WTC11 (cell line): ENCODE data around the gene PPM1G. TPM values are rescaled to one million over a fixed set of nuclear protein-coding genes. Genes with fewer than 3 reads are reported as not detected.

Experiments used
- ATAC-seq: fragments of 200-7000 bp; cut with Tn5 transposase; 2 replicates; pipeline ENCODE4 v1.10.0; 2021; ENCODE audit warnings: mild to moderate bottlenecking, moderate library complexity
- CTCF ChIA-PET: fragments of 300-600 bp; sonication (Branson Sonifier 250); formaldehyde crosslinking; loops from one replicate; lab custom pipeline; 2021; ENCODE audit warnings: antibody characterized with exemption; lab: Charles Lee
- POLR2A ChIA-PET: fragments of 350-600 bp; sonication (Branson Sonifier 250); formaldehyde crosslinking; loops from one replicate; lab custom pipeline; 2021; ENCODE audit warnings: antibody characterized with exemption; lab: Charles Lee
- DNase-seq: peaks from one replicate; pipeline ENCODE4 v3.0.0; 2021; ENCODE audit warnings: low spot score
- H3K27ac Mint-ChIP-seq: 2 replicates; pipeline ENCODE4 v1.8.0; 2021; ENCODE audit warnings: mixed read lengths
- H3K27me3 Mint-ChIP-seq: 2 replicates; pipeline ENCODE4 v1.8.0; 2021; ENCODE audit warnings: low read depth, mild to moderate bottlenecking, moderate library complexity, mixed read lengths
- H3K36me3 Mint-ChIP-seq: 2 replicates; pipeline ENCODE4 v1.8.0; 2021; ENCODE audit warnings: mixed read lengths
- H3K4me1 Mint-ChIP-seq: 2 replicates; pipeline ENCODE4 v1.8.0; 2022; ENCODE audit warnings: mixed read lengths
- H3K4me3 Mint-ChIP-seq: 2 replicates; pipeline ENCODE4 v1.8.0; 2021; ENCODE audit warnings: mild to moderate bottlenecking, moderate library complexity, mixed read lengths
- H3K9me3 Mint-ChIP-seq: 2 replicates; pipeline ENCODE4 v1.8.0; 2021; ENCODE audit warnings: mixed read lengths
- AR ChIP-seq: fragments of 250-450 bp; sonication (Bioruptor Pico); IDR thresholded peaks from 2 replicates; pipeline ENCODE4 v1.9.0; 2021; ENCODE audit warnings: mild to moderate bottlenecking
- ATF1 ChIP-seq: sonication (generic); formaldehyde crosslinking; IDR thresholded peaks from 2 replicates; pipeline ENCODE4 v1.8.1; 2023; ENCODE audit warnings: mild to moderate bottlenecking, moderate library complexity, missing genetic modification reagents
- ATF2 ChIP-seq: sonication (generic); formaldehyde crosslinking; IDR thresholded peaks from 2 replicates; pipeline ENCODE4 v1.8.1; 2022; ENCODE audit warnings: low read depth, missing genetic modification reagents, borderline replicate concordance
- EMX1 ChIP-seq: fragments of 250-450 bp; sonication (Bioruptor Pico); IDR thresholded peaks from 2 replicates; pipeline ENCODE4 v1.8.0; 2021; ENCODE audit warnings: mild to moderate bottlenecking
- ESRRA ChIP-seq: sonication (generic); formaldehyde crosslinking; IDR thresholded peaks from 2 replicates; pipeline ENCODE4 v1.8.1; 2022; ENCODE audit warnings: mild to moderate bottlenecking, missing genetic modification reagents, borderline replicate concordance
- PREB ChIP-seq: sonication (generic); formaldehyde crosslinking; IDR thresholded peaks from 2 replicates; pipeline ENCODE4 v1.8.1; 2022; ENCODE audit warnings: mild to moderate bottlenecking, missing genetic modification reagents, moderate library complexity, borderline replicate concordance
- RELA ChIP-seq: sonication (generic); formaldehyde crosslinking; IDR thresholded peaks from 2 replicates; pipeline ENCODE4 v1.8.1; 2022; ENCODE audit warnings: missing genetic modification reagents, mild to moderate bottlenecking, borderline replicate concordance
- RORB ChIP-seq: fragments of 250-450 bp; sonication (Bioruptor Pico); IDR thresholded peaks from 2 replicates; pipeline ENCODE4 v1.9.0; 2021; ENCODE audit warnings: mild to moderate bottlenecking
- SOX15 ChIP-seq: fragments of 250-450 bp; sonication (Bioruptor Pico); IDR thresholded peaks from 2 replicates; pipeline ENCODE4 v1.9.0; 2021; ENCODE audit warnings: mild to moderate bottlenecking
- TP53 ChIP-seq: sonication (generic); formaldehyde crosslinking; IDR thresholded peaks from 2 replicates; pipeline ENCODE4 v1.8.1; 2023; ENCODE audit warnings: mild to moderate bottlenecking, missing genetic modification reagents
- USF1 ChIP-seq: sonication (generic); formaldehyde crosslinking; IDR thresholded peaks from 2 replicates; pipeline ENCODE4 v1.8.0; 2022; ENCODE audit warnings: mild to moderate bottlenecking, missing genetic modification reagents
- USF2 ChIP-seq: sonication (generic); formaldehyde crosslinking; IDR thresholded peaks from 2 replicates; pipeline ENCODE4 v1.8.1; 2023; ENCODE audit warnings: mild to moderate bottlenecking, missing genetic modification reagents, moderate library complexity
- ZMAT4 ChIP-seq: fragments of 250-450 bp; sonication (Bioruptor Pico); IDR thresholded peaks from 2 replicates; pipeline ENCODE4 v1.9.0; 2021; ENCODE audit warnings: mild to moderate bottlenecking
- ZNF138 ChIP-seq: sonication (generic); formaldehyde crosslinking; conservative IDR thresholded peaks from 2 replicates; pipeline ENCODE4 v1.8.1; 2022; ENCODE audit warnings: mild to moderate bottlenecking, moderate library complexity, missing genetic modification reagents
- ZNF317 ChIP-seq: sonication (generic); formaldehyde crosslinking; IDR thresholded peaks from 2 replicates; pipeline ENCODE4 v1.8.1; 2023; ENCODE audit warnings: low read depth, mild to moderate bottlenecking, moderate library complexity, missing genetic modification reagents, borderline replicate concordance
- ZNF512 ChIP-seq: sonication (generic); formaldehyde crosslinking; IDR thresholded peaks from 2 replicates; pipeline ENCODE4 v1.8.1; 2022; ENCODE audit warnings: missing genetic modification reagents, borderline replicate concordance
- ZNF532 ChIP-seq: fragments of 250-450 bp; sonication (Bioruptor Pico); IDR thresholded peaks from 2 replicates; pipeline ENCODE4 v1.9.0; 2021; ENCODE audit warnings: mild to moderate bottlenecking, borderline replicate concordance
- total RNA-seq: library from RNA; stranded (reverse); gene quantifications from 3 replicates; pipeline ENCODE4 v1.2.3, GENCODE V29; 2021

The PPM1G gene
- total RNA-seq, 1 experiment from 2014 or later = 193 TPM

GRCh38 chr2:27390822-27391679 lies 18.3 kb downstream of the PPM1G start:
- Mint-ChIP-seq H3K9me3 (no peaks in the 10 kb centered on the region), H3K4me3 (no peak overlapping the region), H3K36me3 (peaks cover 19% of the 10 kb centered on the region), H3K27ac (no peak overlapping the region; the same call in 1 of the 2 replicates), H3K27me3 (no peaks in the 10 kb centered on the region), H3K4me1 (no peaks in the 10 kb centered on the region)
- ATAC-seq (no peak), DNase-seq (no peak)
- TF ChIP-seq PREB (CRISPR knock-in tag) (no peak), ZNF532 (CRISPR knock-in tag) (no peak), SOX15 (CRISPR knock-in tag) (no peak), ESRRA (CRISPR knock-in tag) (no peak), ZNF317 (CRISPR knock-in tag) (no peak), EMX1 (CRISPR knock-in tag) (no peak), RORB (CRISPR knock-in tag) (no peak), ATF2 (CRISPR knock-in tag) (no peak), ATF1 (CRISPR knock-in tag) (no peak), TP53 (CRISPR knock-in tag) (no peak), ZMAT4 (no peak), USF2 (CRISPR knock-in tag) (no peak), USF1 (no peak), ZNF512 (no peak), ZNF138 (CRISPR knock-in tag) (no peak), RELA (CRISPR knock-in tag) (no peak), AR (CRISPR knock-in tag) (no peak)
- CTCF ChIA-PET = no interaction called here
- POLR2A ChIA-PET = interaction anchor here (0.6 kb wide), 1 partner anchor 73 kb away, joined by 11 read pairs; no protein-coding TSS in a partner anchor
